GM19239 (cell line): ENCODE results near the gene ABHD8.

Experiments used
- DNase-seq: peaks from one replicate; pipeline ENCODE4 v3.0.0; 2011; ENCODE audit warnings: low spot score; ENCODE audit not compliant: insufficient read length
- FAIRE-seq: peaks from 2 replicates; lab custom pipeline; 2011; peaks lifted over from hg19 to GRCh38; lab: Jason Lieb, UNC

ABHD8 gene

DNA sequence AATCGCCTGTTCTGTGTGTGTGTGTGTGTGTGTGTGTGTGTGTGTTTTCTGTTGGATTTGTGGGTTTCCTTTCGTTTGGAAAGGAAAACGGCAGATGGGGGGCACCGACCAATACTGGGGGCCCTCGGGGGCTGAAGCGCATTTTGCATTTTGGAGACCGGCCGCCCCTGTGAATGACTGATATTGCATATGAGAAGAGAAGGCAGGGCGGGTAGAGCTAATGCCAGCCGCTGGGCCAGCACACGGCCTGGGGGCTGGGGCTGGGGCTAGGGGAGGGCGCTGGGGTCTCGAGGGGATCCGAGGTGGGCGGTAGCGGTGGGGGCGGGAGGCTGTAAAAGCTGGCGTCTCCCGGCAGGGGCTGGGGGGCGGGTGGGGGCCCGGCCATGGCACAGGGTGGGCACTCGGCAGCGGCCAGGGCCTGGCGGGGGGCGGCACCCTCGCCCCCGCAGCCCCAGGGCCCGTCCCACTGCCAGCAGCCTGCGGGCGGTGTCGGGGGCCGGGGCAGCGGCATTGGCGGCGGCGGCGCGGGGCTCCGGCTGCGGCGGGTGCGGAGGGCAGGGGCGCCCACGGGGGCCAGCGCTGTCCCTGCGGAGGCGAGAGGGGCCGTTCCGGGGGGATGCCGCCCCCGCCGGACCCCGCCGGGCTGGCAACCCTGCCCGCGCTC lies 20.2 kb upstream of the ABHD8 start:
- FAIRE-seq (no peak), DNase-seq (no peak)

- DNase-seq (no peak), FAIRE-seq (no peak)
These were observed 19.6 kb upstream of the ABHD8 start for GRCh38 chr19:17322854-17323253.

- DNase-seq (no peak), FAIRE-seq (no peak)
These were observed 18.6 kb upstream of the ABHD8 start for GRCh38 chr19:17321655-17322489.

DNA sequence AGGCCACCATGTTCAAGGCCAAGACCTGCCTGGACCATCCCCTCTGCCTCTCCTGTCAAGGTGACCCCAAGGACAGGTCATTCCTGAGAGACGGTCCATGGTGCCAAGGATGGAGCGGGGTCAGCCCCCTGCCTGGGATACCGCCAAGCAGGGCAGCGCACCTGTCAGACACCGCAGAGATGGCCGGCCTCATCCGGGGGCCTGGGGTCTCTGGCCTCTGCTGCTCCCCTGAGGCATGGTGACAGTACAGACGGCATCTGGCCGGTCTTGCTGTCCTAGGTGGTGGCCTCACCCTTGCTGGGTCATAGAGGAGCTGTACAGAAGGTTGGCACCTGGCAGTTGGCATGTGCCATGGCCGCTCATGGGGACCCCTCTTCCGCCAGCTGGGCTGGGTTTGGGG lies 17.2 kb upstream of the ABHD8 start:
- DNase-seq: no peak
- no peak for FAIRE-seq

GRCh38 chr19:17319473-17320238 lies 16.4 kb upstream of the ABHD8 start:
- DNase-seq (no peak), FAIRE-seq (no peak)

DNA sequence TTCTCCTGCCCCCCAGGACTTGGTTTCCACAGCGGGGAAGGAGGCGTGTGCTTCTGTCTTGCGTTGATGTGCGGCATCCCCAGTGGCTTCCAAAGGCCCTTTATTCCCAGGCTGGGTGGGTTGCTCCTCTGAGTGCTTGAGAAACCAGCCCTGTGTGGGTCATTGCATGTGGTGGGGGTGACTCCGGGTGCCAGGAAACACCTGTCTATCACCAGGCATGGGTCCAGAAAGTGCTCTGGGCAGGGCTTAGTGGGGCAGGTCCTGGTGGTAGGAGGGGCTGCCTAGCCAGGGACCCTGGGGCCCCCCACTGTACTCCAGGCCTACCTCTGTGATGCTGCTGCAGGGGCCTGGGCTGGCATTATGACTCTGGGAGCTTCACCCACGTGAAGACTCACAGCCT lies 15.7 kb upstream of the ABHD8 start:
- DNase-seq (no peak), FAIRE-seq (no peak)

DNA sequence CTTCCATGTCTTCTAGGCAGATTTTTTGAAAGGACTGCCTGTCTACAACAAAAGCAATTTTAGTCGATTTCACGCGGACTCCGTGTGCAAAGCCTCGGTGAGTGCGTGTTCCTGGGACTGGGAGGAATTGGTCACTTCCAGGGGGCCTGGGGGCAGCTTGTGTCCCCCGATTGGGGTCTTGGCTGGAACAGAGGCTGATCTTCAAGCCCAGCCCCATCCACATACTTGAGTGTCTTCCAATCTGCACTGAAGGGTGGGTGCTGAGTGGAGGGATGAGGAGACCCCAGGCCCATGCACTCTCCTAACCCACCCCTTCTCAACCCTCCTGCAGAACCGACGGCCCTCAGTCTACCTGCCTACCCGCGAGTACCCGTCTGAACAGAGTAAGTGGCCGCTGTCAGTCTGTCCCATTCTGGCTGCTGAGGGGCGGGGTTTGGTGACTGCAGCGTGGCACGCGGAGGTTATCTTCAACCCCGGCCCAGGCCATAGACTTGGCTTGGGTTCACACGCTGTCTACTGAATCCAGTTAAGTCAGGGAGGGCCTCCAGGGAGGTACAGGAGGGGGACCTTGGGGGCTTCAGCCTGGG lies 10.9 kb upstream of the ABHD8 start:
- no peak for DNase-seq
- FAIRE-seq: no peak

- FAIRE-seq: no peak
- DNase-seq: no peak
These were observed 9.2 kb upstream of the ABHD8 start for GRCh38 chr19:17312189-17313113.

GRCh38 chr19:17311455-17312188 lies 8.4 kb upstream of the ABHD8 start:
- FAIRE-seq: no peak

DNA sequence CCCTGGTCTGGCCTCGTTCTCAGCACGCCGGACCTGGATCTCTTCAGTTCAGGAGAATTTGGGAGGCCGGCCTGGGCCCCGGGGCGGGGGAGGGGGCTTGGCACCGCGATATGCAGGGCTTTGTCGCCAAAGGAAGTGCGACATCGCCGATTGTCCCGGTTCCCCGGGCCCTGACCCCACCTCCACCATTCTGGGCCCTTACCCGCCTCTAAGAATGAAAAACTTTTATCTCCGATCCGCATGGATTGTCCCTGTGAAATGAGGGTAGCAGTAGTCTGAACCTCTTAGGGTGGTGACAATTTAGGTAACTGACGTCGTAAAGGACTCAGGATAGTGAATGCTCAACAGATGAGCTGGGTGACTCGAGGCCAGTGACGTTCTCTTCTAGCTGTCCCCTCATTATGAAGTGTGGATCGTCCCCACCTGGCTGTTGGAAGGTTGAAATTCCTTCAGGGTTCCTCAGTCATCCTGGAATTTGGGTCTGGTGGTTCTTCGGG lies 6.8 kb upstream of the ABHD8 start:
- peak; percentile 64 for FAIRE-seq

More at GRCh38 chr19:17311455-17312188, 8.4 kb upstream of the ABHD8 start:
- DNase-seq: no peak

DNA sequence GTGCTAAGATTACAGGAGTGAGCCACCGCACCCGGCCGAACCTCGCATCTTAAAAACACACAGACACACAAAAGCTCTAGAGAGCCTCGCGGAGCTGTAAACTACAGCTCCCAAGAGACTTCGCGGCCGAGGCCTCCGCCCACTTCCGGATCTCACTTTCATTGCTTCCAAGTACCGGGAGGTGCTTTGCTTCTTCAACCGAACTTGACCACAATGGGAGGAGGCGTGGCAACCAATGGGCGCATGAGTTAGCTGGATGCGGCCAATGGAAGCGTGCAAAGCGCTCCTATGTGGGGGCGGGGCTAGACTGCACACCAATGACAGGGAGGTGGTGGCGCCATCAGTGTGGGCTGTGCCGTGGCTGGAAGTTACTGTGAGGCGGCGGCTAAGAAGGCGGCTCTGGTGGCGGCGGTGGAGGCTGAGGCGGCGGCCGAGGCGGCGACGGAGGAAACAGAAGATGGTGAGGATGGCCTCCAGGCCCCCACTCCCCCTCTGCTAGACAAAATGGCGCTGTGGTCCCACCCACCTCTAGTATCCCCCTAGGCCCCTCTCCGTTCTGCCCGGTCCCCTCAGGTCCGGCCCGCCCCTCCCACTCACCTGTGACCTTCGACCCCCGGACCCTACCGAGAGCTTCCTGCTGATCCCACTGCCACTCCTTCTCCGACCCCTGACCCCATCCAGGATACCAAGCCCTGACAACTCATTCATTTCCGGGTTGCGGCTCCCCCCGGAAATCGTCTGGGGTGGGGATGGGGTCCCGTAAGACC lies 6.2 kb upstream of the ABHD8 start, which contains the start of gene DDA1:
Gene DDA1 (plus strand): TSS at position 366 of the 767 bp plus-strand sequence. CDS start 92 bp downstream, at position 458.
- FAIRE-seq (peak; percentile 100), DNase-seq (peak; percentile 97)

More for the DNA sequence above, 6.8 kb upstream of the ABHD8 start:
- no peak for DNase-seq

- DNase-seq (no peak), FAIRE-seq (no peak)
These were observed 4.7 kb upstream of the ABHD8 start for GRCh38 chr19:17307876-17308377.

- no peak for DNase-seq
- peak; percentile 4 for FAIRE-seq
These were observed 3.1 kb upstream of the ABHD8 start for GRCh38 chr19:17306285-17306714.

- FAIRE-seq (peak; percentile 97), DNase-seq (no peak)
These were observed 2.5 kb upstream of the ABHD8 start, which contains the start of gene MRPL34 for GRCh38 chr19:17305517-17306284. Gene MRPL34 (plus strand): TSS chr19:17305872. CDS start chr19:17305893, 21 bp downstream.

DNA sequence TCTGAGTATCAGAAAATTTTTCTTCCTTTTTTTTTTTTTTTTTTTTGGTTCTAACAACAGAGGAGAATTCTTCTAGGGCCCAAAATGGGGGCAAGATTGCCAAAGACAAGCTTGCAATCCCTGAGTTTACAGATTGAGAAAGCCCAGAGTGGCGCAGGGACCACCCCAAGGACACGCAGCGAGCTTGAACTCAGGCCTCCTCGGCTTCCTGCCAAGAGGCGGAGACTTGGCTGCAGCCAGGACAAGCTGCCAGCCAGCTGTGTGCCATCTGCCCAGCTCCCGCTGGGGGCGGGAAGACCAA lies 1.9 kb upstream of the ABHD8 start:
- DNase-seq (no peak), FAIRE-seq (no peak)

DNA sequence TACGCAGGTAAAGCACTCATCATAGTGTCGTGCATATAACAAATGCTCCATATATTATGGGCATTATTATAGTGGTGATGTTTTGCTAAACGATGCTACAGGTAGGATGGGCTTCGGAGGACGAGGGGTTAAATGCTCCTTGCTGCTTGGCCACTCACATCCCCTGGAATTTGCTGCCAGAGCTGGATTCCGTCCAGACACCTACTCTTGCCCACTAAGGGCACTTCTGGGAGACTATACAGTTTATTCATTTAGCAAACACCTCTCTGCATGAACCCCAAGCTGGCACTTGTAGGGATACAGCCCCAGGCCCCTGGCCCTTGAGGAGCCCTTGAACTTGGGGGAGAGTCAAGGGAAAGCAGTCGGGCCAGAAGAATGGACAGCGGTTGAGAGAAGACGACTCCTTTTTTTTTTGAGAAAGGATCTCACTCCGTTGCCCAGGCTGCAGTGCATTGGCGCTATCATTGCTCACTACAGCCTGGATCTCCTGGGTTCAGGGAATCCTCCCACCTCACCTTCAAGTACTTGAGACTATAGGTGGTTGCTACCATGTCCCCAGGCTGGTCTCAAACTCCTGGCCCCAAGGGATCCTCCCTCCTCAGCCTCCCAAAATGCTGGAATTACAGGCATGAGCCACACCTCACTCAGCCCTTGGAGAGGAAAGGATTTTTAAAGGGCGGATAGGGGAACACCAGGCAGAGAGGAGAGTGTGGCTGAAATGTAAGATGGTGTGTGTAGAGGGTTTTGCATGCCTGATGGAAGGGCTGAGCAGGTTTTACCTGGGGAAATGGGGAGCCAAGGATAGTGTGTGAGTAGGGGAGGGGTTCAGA lies 1.4 kb upstream of the ABHD8 start:
- DNase-seq: no peak
- peak; percentile 11 for FAIRE-seq
